DMS53 treated with DMSO at 0.1 percent for 48 hours (cell line): ENCODE data around the gene IGFBP6.
A peak's percentile ranks its signal among the peaks of the same experiment; 100 is the strongest.

Experiments
- DNase-seq: peaks from one replicate; lab custom pipeline; 2025; ENCODE audit not compliant: unreplicated experiment; lab: John Stamatoyannopoulos, UW

The IGFBP6 gene

DNA sequence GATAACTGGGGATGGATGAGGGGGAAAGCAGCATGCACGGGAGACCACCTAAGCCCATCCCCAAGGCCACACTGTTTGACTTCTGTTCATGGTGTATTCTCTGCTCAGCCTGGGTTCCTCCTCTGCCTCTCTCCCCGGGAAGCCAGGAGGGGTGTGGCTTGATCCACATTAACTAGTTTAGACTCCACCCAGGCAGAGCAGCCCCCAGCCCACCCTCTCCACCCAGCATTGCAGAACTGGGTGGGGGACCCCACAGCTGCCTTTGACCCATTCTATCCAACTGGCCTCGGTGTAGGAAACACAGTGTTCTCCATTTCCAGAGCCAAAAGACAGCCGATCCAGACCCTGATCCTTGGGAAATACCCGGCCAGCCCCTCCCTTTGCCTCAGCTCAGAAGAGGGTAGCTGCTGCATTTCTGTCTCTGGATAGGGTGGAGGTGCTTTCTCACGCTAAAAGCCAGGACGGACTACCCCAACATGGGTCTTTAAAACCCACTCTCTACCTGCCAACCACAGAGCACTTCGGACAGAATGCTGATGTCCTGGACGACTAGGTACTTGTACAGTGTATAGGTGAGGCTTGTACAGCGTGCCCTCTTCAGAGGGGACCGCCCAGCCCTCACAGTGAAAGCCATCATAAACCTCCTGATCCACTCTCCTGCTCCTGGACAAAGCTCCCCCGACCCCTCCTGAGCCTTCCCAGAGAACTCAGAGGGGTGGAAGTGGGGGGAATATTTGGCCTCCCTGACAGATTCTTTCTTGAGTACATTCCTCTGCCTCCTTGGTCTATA is 27.7 kb upstream of the IGFBP6 start:
- DNase-seq = no peak

DNA sequence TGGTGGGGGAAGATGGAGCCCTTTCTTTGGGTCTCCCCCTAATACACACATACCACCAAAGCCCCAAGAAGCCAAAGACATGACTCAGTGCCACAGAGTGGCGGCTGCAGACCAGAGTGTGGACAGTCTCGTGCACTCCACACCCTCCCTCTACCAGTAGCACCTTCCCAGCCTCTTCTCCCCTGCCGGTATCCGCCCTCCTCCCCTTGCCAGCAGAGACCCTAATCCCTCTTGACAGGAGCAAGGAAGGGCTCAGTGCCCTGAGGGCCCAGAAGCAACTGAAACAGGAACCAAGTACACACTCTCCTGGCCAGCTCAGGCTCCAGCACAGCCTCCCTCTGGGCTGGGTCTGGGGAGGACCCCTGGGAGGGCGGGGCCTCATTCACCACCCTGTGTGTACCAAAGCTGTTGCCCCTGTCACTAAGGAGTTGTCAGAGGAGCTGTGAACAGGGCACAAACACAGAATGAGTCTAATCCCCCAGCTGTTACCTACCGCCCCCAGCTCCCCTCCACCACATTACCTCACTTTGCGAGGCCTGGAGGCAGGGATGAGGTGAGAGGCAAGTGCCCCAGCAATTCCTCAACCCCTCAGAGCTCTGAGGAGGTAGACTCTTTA is 26.5 kb upstream of the IGFBP6 start:
- DNase-seq = no peak

DNA sequence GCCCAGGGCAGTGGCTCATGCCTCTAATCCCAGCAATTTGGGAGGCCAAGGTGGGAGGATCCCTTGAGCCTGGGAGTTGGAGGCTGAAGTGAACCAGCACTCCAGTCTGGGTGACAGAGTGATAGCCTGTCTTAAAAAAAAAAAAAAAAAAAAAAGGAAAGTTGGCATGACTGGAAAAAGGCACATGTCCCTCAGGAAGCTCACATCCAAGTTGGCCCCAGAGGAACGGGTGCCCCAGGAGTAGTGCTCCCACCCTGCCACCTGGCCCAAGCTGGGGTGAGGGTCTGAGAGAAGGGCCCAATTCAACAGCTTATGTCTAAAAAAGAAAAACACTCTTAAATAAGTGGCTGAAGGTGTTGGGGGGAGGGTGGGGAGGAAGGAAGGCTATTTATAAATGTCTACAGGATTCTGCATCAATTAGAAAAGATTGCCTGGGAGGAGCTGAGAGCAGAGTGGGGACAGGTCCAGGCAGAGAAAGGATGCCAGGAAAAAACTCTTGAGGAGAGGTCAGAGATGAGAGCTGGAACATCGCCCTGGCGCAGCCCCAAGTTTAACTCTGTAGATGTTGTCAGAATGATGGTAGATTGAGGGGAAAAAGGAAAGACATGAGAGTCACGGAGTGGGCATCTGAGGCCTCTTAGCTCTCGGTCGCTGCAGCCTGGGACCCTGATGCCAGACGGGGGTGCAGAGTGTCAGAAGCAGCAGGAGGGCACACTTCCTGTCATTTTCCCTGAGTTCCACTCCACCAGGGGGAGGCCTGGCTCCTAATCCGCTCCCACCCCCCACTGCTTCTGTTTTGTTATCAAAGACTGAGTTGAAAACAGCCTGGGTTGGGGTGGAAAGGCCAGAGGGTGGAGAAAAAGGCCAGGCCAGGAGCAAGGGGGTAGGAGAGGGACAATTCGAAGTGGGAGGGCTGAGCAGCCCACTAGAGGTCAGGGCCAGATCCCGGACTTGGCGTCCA is 25.6 kb upstream of the IGFBP6 start:
- no peak for DNase-seq

GRCh38 chr12:53073881-53074280 is 23.6 kb upstream of the IGFBP6 start:
- no peak for DNase-seq

GRCh38 chr12:53074283-53074998 is 23.0 kb upstream of the IGFBP6 start:
- no peak for DNase-seq

- no peak for DNase-seq
Measured at GRCh38 chr12:53074999-53075370, 22.5 kb upstream of the IGFBP6 start.

GRCh38 chr12:53076461-53076860 is 21.0 kb upstream of the IGFBP6 start:
- no peak for DNase-seq

DNA sequence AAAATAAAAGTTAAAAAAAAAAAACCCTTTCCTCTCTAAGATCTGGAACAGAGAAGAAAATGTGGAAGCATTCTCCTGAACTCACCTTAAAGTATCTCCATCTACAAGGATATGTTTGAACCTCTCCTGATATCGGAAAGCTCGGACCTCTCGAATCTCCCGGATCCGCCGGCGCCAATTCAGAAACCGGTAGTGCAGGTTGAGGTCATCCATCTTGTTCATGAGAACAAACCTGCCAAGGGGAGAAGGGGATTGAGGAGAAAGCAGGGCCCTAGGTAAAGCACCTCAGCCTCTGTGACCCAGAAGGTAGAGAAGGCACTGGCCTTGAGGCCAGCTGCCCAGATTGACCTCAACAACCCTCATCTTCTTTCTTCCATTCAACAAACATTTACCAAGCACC is 20.4 kb upstream of the IGFBP6 start:
- DNase-seq = no peak

GRCh38 chr12:53078425-53079225 is 18.8 kb upstream of the IGFBP6 start:
- DNase-seq = peak; percentile 48

DNA sequence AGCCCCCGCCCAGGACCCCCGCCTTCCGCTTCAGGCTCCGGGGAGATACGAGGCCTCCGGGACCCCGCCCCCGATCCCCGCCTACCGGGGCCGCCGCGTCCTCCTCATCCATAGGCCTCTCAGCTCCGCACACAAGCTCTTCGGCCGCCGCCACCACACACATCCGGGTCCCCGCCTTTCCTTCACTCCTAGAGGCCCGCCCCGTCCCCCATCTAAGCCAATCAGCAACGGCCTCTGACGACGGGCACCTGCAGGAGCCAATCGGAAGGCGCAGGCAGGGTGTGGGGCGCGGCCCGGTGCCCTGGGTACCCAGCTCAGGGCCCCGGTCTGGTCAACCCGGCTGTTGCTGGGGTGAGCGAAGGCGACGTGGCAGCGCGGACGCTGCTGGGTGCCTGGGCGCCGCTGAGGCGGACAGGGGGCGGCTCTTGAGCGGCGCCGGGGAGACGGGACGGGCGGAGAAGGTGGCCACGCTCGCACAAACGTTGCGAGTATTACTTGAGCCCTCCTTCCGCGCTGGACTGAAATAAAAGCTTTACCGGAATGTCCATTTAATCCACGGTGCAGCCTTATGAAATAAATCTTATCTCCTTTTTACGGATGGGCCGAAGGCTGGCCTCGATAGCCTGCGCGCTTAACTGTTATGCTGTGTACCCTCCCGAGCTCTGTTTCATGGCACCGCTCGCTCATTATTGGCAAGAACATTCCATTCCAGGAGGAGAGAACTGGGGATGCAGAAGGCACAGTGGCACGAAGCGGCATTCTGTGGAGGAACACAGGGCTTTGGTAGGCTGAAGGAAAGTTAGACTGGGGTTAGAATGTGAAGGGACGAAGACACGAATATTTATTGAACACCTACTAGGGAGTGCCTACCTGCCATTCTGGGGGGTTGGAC is 18.0 kb upstream of the IGFBP6 start, which contains the start of gene SPRYD3:
SPRYD3 (minus strand) TSS at position 165 of the 892 bp plus-strand sequence; CDS start at position 108, 57 bp downstream.
- peak; percentile 85 for DNase-seq

DNA sequence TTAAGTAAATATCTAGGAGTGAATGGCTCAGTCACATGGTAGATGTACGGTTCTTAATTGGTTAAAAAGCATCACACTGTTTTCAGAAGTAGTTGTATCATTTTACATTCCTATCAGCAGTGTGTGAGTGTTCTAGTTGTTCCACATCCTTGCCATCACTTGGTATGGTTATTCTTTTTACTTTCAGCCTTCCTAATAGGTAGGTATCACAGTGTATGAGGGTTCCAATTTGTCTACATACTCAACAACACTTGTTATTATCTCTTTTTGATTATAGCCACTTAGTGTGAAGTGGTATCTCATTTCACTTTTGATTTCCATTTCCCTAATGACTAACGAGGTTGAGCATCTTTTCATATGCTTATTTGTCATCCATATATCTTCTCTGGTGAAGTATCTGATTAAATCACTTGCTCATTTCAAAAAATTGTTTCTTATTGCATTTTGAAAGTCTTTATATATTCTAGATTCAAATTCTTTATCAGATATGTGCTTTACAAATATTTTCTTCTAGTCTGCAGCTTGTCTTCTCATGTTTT is 14.8 kb upstream of the IGFBP6 start:
- DNase-seq = no peak

- no peak for DNase-seq
Measured at GRCh38 chr12:53086361-53086760, 11.1 kb upstream of the IGFBP6 start.

DNA sequence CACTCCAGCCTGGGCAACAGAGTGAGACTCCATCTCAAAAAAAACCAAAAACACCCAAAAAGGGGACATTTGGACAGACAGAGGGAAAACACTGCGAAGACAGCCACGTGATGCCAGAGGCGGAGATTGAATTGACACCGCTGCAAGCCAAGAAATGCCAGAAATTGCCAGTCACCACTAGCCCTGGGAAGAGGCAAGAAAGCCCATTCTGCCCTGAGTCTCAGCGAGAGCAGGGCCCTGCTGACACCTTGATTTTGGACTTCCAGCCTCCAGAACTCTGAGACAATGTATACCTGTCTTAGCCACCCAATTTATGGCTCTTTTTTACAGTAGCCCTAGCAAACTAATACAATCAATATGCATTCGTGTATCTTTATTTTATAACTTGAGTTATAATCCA is 7.4 kb upstream of the IGFBP6 start:
- DNase-seq = no peak

DNA sequence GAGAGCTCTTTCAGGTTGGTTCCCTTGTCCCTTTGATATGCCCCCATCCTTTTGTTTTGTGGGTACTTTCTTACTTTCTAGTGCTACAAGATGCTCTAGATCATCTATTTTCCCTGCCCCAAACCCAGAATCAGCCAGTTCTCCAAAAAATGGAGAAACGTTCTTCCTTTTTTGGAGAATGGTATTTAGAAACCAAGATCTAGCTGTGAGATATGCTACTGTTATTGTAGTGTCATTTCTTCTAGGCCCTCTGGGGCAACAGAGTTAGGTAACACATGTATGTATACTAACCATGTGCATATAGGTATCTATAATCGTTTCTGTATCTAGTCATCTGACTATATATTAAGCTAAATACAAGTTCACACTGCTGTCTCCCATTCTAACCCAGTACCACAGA is 6.9 kb upstream of the IGFBP6 start:
- no peak for DNase-seq

DNA sequence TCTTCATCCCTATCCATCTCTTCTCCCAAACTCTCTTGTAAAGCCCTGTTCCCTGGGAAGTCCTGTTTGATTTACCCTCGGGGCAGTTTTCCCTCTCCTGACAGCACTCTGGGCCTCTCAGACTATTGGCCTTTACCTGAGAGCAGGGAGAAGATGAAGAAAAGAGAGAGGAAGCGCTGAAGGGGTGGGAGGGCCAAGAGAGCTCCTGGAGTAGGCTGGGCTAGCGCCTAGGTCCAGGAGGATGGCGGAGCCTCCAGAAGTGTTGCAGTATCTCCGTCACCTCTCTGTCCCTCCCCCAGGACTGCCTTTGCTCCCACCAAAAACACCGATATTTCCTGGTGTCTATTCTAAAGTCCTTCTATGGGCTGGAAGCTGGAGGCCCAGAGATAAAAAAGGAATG is 5.7 kb upstream of the IGFBP6 start:
- no peak for DNase-seq

- DNase-seq = no peak
Measured at GRCh38 chr12:53093777-53094393, 3.6 kb upstream of the IGFBP6 start.

- no peak for DNase-seq
Measured at GRCh38 chr12:53094394-53094787, 3.1 kb upstream of the IGFBP6 start.
